Endothelial cell of umbilical vein (primary cell): ENCODE measurements around the gene PNPLA5.

Source experiments
- CTCF ChIP-seq, 2 donors: IDR thresholded peaks; 1 replicate in 1 of 2; 2 replicates in 1 of 2; pipeline ENCODE4 v1.5.1; 2011; ENCODE audit warnings: low read length in 2 of 2, mild to moderate bottlenecking in 2 of 2, moderate library complexity in 2 of 2, control low read depth in 1 of 2, inconsistent platforms in 1 of 2, low read depth in 1 of 2; ENCODE audit not compliant: insufficient read depth in 1 of 2; ENCODE audit errors: extremely low read depth in 1 of 2
- JUN ChIP-seq: IDR thresholded peaks from 2 replicates; pipeline ENCODE4 v1.6.1; 2011; ENCODE audit warnings: borderline replicate concordance, low read depth; ENCODE audit not compliant: insufficient read length, insufficient read depth
- POLR2A ChIP-seq: IDR thresholded peaks from 2 replicates; pipeline ENCODE4 v1.6.1; 2012; ENCODE audit warnings: low read depth, mild to moderate bottlenecking, control low read depth, low read length

- no peak for TF ChIP-seq POLR2A
- no peak for TF ChIP-seq CTCF (IDR thresholded peaks at IDR 0.05; ENCODE audit: extremely low read depth in 1 of 2, insufficient read depth in 1 of 2, low read depth in 1 of 2, low read length in 2 of 2)
- no peak for TF ChIP-seq JUN
These were observed 4.3 kb upstream of the PNPLA5 start for GRCh38 chr22:43895986-43896645.
